ENCODE data around the gene LRRC18.

Gene LRRC18

DNA sequence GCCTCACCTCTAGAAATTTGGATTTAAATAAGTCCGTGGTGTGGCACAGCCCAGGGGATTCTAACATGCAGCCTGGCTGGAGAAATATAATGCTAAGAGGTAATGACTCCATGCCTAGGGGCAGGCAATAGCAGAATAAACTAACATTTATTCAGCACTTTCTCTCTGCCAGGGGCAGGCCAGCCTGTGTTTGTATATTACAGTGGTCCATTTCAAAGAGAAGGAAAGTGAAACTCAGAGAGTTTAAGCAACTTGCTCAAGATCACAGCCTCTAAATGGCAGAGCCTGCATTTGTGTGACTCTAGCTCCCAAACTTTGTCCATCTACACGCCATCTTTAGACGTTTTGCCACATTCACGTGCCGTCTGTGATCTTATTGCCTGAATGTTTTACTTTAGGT is 6.7 kb upstream of the LRRC18 start:
- no peak for DNase-seq (ENCODE audit: low spot score)

DNA sequence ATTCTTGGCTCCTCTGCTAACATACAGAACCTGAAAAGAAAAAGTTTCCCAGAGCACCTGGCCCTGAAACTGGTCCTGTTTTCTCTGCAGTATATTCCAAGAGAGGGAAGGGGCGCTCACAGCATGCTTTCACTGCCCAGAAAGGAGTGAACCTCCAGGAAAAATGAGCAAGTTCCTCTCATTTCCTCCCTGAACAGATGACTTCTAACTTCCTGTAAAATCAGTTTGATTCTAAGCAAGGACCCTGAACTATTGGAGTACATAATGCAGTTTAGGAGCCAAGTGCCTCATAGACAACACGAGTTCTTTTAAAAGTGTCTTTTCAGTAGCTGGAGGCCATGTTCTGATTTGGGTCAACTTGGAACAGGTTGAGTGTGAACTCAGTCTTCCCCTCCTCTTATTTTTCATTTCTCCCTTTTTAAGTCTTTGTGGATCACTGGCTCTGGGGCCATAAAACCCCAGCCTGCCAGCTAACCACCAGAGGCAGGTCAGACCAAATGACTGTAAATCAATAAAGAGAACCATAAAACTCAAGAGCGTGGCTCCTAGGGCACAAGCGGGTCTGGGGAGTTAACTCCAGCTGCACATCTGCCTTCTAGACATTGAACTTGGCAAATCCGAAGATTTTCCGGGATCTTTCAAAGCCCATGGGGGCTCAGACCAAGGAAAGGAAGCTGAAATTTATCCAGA is 5.9 kb upstream of the LRRC18 start:
- no peak for DNase-seq (ENCODE audit: low spot score)

DNA sequence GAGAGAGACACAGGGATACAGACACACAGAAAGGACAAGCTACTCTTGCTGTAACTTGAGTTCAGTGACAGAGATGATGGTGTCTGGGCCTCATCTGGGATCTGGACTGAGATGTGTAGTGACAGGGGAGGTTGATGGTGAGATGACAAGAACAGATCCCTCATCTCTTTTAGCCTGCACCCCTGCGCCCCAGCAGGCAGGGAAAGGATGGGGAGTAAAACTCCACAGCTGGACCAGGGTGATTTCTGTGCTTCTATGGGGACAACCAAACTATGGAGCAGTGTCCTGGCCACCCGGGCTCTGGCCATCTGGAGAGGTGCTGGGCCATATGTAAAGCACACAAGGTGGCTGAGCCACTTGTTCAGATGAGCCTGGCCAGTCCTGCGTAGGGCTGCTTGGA is 4.5 kb upstream of the LRRC18 start:
- no peak for DNase-seq (ENCODE audit: low spot score)

DNA sequence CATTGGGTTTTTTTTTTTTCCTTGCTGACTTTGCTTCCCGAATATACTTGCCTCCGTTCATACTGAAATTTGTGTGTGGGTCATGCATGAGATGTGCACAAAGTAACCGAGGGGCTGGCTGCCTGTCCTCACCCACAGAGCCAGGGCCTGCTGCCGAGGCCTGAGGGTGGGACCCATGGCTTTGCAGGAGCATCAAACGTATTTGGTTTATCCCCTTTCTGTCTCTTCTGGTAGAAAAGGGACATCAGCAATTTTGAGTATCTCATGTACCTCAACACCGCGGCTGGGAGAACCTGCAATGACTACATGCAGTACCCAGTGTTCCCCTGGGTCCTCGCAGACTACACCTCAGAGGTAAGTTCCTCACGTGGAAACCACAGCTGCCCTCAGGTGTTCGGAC is 3.5 kb upstream of the LRRC18 start:
- DNase-seq (ENCODE audit: low spot score) = no peak

DNA sequence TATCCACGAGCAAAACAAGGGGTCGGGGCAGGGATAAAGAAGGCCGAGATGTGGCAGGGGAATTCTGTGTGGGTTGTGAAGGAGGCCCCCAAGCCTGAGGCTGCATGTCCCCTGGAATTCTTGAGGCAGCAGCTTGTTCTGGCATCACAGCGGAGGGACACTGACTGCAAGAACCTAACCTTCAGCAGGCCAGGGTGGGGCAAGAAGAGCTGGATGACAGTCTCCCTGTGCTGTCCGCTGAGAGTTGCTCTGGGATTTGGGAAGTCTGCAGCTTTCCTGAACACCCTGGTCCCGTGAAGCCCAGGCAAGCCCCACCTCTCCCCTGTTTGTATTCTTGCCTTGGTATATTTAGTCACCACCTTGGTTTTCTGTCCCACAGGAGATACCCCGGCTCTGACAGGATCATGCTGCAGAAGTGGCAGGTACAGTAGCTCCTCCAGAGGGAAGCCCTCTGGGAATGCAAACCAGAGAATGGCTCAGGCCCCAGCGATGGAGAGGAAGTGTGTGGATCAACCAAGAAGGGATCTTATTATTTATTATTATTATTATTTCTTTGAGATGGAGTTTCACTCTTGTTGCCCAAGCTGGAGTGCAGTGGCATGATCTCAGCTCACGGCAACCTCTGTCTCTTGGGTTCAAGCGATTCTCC is 1.9 kb upstream of the LRRC18 start:
- no peak for DNase-seq (ENCODE audit: low spot score)

DNA sequence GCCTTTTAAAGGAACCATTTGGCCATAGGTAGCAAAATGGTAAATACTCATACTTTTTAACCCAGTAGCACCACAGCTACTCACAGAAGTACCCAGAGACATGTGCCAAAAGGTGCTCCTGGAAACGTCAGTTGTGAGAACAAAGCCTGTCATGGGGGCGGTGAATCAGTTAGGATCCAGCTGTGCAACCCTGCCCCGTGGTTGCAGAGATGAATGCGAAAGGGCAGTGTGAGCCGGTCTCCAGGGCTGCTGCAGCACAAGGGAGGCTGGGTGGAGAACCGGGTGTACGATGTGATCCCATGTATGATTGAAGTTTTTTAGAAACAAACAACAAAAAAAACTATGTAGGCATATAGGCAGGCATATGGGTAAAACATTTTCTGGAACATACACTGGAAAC is 1.3 kb upstream of the LRRC18 start:
- no peak for DNase-seq (ENCODE audit: low spot score)

DNA sequence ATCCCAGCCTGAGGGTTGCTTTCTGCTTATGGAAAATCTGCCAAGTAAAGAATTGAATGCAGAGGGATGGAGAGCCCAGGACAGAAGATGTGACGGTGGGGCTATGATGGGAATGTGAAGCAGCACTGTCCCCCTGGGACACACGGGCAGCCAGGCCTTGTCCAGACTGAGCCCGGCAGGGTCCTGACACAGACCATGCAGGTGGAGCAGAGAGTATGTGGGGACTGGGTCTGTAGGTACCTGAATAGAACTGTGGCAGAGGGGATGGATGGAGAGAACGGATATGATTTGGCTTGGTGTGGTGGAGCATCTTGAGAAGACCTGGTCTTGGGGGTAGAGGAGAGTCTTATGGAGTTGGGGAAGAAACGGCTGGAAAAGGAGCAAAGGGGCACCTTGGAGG is 732 bp upstream of the LRRC18 start:
- no peak for DNase-seq (ENCODE audit: low spot score)

DNA sequence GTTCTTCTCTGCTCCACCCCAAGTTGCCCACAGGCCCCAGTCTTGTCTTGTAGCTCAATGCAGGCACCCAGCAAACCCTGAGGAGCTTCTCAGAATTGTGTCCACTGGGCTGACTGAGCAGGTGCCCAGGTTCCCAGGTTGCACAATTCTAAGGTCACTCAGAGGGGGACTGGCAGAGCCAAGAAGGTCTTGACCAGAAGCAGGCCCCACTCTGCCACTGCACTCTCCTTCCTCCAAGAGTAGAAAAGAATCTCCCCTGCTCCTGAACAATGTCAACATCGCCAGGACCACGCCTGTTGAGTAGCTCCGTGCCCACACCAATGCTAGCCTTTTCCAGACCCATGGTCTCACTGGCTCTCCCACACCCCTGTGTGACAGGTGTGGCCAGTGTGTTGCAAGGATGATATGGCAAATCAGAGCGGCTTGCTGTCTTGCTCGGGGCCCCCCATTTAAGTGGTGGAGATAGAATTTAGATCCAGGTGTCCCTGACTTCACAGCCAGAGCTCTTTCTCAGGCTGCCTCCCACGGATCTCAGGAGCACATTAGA is 577 bp downstream of the LRRC18 start:
- DNase-seq (ENCODE audit: low spot score) = no peak

DNA sequence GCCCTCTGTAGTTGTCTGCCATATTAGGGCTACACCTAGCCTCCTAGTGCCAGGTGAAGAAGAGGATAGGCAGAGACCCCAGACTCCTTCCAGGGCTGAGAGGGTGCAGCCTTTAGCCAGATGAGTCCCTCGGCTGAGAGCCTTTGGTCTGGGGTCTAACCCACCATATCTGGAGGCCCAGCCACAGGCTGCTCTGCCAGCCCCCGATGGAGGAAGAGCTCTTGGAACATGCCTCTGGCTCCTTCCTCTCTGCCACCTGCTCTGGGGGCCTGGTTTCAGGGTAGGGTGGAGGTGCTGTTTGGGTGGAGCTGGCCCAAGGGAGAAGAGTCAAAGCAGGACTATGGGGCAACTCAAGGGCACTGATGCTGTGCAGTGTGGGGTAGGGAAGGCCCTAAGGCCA is 1.4 kb downstream of the LRRC18 start:
- DNase-seq (ENCODE audit: low spot score) = no peak

DNA sequence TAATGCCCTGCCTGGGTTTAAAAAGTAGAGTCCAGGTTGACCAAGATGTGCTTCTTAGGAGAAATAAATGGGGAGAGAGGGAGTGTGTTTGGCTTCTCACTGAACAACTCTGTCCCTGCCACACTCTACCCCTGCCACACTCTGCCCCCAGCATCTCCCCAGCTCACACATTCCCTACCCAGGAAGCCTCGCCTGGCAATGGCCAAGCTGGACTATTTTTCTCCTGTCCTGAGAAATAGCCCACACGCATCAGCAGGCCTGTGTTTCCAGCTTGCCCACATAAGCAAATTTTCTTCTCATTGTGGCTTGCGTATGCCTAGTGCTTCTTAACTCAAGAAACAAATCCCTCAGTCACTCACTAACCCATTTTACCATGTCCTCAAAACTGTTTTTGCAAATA is 1.8 kb downstream of the LRRC18 start:
- DNase-seq (ENCODE audit: low spot score) = no peak

DNA sequence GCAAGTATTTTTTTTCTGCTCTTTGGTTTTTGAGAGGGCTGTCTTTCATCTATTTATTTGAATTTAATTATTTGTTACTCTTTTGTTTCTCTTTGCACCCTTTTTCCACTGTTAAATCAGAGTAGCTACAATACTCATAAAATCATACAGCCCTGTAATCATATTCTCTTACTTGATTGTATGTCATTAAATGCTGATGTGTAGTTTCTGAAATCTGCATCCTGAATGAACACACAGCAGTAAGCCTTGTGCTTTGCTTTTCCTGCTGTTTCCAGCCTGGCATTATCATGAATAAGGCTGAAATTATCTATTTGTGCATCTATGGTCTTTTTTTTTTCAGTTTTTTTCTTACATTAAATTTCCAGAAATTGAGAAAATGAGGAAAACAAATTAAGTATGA is 4.1 kb downstream of the LRRC18 start:
- DNase-seq (ENCODE audit: low spot score) = no peak

DNA sequence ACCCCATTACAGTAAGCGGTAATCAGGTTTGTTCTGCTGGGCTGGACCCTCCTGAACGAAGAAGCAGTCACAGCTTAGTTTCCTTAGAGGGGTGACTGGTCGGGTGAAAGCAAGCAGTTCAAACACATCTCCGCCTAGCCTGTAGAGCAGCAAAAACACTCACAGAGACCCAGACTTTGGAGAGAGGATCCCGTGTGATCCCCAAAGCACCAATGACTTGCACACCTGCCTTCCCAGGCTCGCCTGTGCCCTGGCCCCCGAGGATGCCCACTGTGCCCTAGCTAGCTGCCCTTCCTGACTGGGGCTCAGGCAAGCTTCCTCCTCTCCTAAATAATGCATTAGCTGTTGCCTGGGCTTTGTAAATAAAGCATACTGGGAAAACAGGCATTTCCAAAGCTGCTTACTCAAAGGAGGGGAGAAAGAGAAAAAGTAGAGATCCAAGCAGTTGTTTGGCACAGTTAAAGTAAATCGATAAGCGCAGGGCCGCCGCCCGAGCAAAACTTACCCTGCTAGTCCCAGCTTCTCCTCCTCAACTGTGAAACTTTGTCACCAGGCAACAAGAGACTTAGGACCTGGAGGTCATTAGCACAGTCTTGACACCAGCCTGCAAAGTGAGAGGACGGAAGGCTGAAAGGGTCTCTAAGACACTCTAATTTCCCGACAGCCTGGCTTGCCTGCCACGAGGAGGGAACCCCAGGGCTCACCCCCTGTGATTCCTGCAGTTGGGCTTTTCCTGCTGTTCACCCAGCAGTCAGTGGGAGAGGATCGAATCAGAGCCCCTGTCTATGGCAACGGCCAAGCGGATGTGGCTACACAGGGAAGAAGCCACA is 4.8 kb downstream of the LRRC18 start:
- no peak for DNase-seq (ENCODE audit: low spot score)

DNA sequence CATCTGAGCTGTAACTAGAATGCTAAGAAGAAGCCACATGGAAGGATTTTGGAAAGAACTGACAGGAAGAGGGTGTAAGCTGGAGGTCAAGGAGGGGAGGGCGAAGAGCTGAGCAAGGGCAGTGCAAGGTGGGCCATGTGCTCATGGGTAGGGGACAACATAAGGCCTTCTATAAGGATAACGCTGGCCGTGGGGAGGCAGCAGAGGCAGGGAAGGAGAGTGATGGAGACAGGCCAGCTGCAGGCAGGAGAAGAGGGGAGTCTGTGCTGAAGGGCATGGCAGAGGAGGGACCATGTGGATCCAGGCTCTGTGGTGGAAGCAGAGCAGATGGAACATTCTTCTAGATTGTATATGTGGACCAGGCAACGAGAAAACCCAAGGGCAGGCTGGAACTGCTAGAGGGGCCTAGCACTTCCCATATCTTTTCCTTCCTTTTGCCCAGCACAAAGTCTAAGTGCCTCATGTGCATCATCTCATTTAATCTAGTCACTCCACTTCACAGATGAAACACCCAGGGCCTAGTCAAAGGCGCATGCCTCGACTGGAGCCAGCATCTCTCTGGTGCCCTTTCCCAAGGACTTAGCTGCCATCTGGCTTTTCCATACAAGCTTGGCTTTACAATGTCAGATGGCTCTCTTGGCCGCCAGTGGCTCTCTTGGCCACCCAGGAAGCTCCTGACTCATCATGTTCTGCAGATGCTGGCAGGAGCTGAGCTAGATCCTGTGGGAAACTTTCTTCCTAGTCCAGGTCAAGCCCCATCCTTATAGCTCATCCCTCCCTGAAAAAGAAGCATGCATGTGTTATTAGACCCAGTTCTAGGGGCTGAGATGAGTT is 6.6 kb downstream of the LRRC18 start:
- DNase-seq (ENCODE audit: low spot score) = no peak

DNA sequence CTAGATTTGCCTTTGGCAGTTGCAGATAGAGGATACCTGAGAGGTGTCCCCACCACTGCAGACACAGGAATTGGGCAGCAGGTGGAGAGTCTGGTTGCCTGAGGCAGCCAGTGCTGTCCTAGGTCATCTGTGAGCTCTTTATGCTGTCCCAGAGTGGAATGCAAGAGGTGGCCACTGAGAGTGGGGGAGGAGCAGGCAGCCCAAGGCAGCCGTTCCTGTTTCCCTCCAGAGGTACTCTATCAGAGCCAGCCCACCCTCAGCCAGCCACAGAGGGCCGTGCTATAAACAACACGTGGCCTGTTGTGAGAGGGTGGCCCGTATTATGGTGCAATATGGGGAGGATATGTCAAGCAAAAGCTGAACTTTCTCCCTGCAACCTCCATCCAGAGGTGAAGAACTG is 8.5 kb downstream of the LRRC18 start:
- DNase-seq (ENCODE audit: low spot score) = no peak

DNA sequence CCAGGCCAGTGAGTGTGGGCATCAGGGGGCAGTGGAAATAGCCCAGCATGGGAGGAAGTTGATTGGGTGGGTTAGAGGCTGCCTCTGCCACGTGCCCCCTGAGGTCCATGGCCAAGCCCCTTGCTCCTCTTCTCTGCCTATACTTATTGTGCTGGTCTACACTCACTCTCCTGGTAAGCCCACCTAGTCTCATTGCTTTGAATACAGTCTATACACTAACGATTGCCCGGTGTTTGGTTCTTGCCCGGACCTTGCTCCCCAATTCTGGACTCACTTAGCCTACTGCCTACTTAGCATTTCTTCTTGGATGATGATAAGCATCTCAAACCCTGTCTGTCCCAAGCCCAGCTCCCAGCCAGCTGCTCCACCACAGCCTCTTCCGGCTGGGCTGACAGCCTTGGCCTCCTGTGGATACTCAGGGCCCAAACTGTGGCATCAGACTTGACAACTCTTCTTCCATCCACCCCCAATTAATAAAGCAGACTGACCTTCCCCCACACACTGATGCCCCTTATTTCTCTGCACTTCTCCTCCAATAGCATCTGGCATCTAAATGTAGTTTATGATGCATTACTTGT is 10.1 kb downstream of the LRRC18 start:
- no peak for DNase-seq (ENCODE audit: low spot score)

DNA sequence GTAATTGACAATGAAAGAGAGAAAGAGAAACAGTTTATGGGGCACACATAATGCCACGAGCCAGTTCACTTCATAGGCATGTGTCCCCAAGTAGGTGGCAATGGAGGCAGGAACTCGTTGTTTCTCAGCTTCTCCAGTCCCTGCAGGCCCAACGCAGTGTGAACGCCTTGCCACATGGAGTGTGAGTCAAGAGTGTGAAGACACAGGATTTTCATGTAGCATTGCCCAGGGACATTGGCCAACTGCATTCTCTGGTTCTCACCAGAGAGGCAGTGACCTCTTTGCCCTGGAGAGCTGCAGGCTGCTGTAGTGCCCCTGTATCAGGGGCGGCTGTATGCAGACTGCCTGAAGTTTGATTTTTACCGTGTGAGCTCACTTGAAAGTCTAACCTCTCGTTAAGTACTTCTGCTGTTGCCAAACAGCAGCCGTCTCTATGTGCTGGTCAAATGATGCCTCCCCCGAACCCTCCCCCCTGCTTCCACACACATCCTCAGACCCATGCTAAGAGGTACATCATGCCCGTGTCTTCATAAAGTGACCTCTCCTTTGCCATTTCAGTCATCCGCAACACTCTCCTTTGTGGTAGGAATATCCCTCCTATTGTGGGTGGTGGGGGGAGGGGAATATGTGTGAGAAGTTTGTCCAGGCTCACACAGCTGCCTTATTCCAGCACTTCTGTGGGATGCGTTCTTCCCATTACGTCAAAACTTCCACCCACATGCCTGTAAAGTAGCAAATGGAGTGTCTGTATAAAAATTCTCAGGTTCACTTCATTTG is 12.7 kb downstream of the LRRC18 start:
- no peak for DNase-seq (ENCODE audit: low spot score)

DNA sequence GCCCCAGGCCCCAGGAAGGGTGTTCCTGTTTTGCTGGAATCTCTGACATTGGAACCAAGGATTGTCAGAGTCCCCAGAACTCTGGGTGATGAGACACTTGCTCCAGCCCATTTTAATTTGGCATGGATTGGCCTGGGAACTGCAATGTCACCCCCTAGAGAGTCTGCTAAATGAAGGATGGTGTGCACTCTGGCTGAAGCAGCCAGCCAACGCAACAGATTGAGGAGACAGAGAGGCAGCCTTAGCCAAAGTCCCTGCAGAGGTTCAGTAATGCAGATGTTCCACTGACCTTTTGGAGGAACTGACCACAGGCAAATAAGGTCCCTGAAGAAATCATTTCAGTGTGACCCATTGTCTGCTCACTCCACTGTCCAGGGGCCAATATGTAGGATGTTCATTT is 13.4 kb downstream of the LRRC18 start:
- no peak for DNase-seq (ENCODE audit: low spot score)

DNA sequence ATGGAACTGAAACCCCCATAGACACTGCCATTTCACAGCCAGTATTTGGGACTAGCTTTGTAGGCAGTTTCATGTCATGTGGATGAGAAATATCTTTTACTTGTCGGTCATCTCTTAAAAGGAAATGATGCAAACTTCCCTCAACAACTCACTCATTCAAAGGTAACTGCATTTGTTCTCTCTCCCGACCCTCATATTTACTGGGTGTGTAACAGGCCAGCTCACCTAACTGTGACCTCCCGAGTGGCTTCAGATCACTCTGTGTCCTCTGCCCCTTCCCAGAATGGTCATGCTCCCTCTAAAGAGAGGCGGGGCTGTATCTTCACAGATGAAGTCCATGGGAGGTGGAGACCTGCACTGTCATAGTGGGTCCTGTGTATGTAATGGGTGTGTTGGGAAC is 14.7 kb downstream of the LRRC18 start:
- no peak for DNase-seq (ENCODE audit: low spot score)

DNA sequence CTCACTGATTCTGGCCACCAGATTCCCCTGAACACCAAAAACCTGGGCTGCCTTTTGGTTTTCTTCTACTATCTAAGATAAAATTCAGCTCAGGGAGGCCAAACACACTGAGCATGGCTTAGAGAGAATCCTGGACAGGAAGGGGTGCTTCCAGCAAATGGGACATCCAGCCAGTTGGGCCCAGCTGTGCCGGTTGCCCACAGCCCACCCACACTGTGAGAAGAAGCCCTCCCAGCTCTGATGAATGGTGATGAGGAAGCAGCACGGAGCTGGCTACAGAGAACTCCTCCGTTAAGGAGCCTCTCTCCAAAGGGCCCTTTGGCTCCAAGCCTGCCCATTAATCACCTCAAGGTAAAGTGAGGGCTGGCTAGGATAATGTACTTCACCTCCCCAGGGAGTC is 15.9 kb downstream of the LRRC18 start:
- DNase-seq (ENCODE audit: low spot score) = no peak

DNA sequence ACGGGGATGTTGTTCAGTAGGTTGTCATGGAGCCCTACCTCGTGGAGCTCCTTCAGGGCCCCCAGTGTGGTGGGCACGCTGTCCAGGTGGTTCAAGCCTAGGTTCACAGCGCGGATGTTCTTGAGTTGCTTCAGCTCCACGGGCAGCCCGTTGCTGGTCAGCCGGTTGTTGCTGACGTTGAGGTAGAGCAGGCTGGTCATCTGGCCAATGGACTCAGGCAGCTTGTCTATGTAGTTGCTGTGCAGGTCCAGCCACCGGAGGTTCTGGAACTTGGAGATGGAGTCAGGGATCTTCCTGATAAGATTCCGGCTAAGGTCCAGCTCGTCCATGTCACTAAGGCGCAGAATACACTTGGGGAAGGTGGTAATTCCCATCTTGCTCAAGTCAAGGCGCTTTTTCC is 26.0 kb downstream of the LRRC18 start:
- no peak for DNase-seq (ENCODE audit: low spot score)

DNA sequence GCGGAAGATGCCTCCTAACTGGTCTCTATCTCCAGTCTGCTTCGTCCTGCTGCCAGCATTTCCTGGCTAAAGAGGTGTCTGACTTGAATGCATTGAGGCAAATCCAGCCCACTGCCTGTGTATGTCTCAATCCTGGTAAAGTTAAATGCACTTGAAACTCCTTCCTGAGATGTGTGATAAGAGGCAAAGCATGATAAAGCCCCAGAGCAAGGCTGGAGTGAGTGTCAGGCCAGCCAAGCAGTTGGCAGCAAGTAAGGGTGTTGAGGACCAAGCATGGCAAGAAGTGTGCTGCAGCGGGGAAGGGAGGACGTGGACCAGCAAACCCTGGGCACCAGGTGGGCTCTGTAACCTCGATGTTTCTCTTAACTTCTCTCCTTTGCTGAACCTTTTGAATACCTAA is 29.1 kb downstream of the LRRC18 start:
- DNase-seq (ENCODE audit: low spot score) = no peak
